ENCODE data around the gene HOXB7. TPM values are rescaled to one million over a fixed set of nuclear protein-coding genes. Genes with fewer than 3 reads are reported as not detected.

The HOXB7 gene
- total RNA-seq, 1 donor from 2014 or later: 15.0 TPM

GRCh38 chr17:48609759-48610281 is 997 bp downstream of the HOXB7 start:
- Histone ChIP-seq H3K27ac (peak overlapping the region; percentile 77 to 92), H3K9me3 (no peaks in the 10 kb centered on the region), H3K36me3 (no peaks in the 10 kb centered on the region), H3K27me3 (peaks cover 10% of the 10 kb centered on the region), H3K4me1 (peaks cover 8 to 20% of the 10 kb centered on the region in 2 donors), H3K4me3 (peak overlapping the region; percentile 69 to 86)
- intact Hi-C loops (cut with DNase I): loop anchor here (5.0 kb wide), 1 partner anchor 583 kb away; no protein-coding TSS in a partner anchor
- TF ChIP-seq CTCF (IDR thresholded peaks at IDR 0.05): no peak
- no peak for DNase-seq (ENCODE audit: low spot score in 2 of 2)

DNA sequence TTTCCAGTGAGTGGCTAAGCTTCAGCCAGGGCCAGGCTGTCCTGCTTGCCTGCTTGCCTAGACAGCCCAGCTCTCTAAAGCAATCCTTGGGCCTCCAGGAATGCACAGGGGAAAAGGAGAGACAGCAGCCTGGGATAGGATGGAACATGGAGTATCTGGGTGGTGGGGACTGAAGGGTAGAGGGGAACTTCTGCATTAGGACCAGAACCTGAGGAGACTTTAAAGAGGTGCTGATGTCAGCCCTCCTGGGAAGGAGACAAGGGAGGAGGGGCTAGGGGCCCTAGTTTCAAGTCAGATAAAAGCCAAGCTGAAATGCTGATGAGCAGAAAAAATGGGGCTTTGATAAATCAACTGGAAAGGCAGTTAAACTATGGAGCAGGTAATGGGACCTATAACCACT is 1.8 kb downstream of the HOXB7 start:
- DNase-seq (ENCODE audit: low spot score in 2 of 2): no peak
- H3K36me3 ChIP-seq: no peaks in the 10 kb centered on the region
- H3K27me3 ChIP-seq: peaks cover 7% of the 10 kb centered on the region
- H3K27ac ChIP-seq: peak overlapping the region in 1 of 2 donors; percentile 92
- intact Hi-C loops (cut with DNase I): no loop called here
- TF ChIP-seq CTCF (IDR thresholded peaks at IDR 0.05): no peak
- no peak overlapping the region for H3K4me3 ChIP-seq
- H3K4me1 ChIP-seq: peaks cover 8 to 20% of the 10 kb centered on the region in 2 donors
- H3K9me3 ChIP-seq: no peaks in the 10 kb centered on the region

GRCh38 chr17:48608494-48608834 is 2.4 kb downstream of the HOXB7 start:
- H3K9me3 ChIP-seq: no peaks in the 10 kb centered on the region
- no peaks in the 10 kb centered on the region for H3K36me3 ChIP-seq
- no peak overlapping the region for H3K27ac ChIP-seq
- no peak for TF ChIP-seq CTCF (IDR thresholded peaks at IDR 0.05)
- intact Hi-C loops (cut with DNase I): no loop called here
- H3K4me1 ChIP-seq: peaks cover 8 to 20% of the 10 kb centered on the region in 2 donors
- H3K4me3 ChIP-seq: no peak overlapping the region
- H3K27me3 ChIP-seq: peaks cover under 1% of the 10 kb centered on the region
- no peak for DNase-seq (ENCODE audit: low spot score in 2 of 2)

GRCh38 chr17:48606892-48607614 is 3.8 kb downstream of the HOXB7 start:
- H3K27me3 ChIP-seq: no peaks in the 10 kb centered on the region
- intact Hi-C loops (cut with DNase I): no loop called here

More at GRCh38 chr17:48606892-48607614, 3.8 kb downstream of the HOXB7 start:
- H3K27ac ChIP-seq: no peak overlapping the region
- H3K36me3 ChIP-seq: no peaks in the 10 kb centered on the region
- H3K4me1 ChIP-seq: peaks cover 6 to 21% of the 10 kb centered on the region in 2 donors
- DNase-seq (ENCODE audit: low spot score in 2 of 2): no peak
- no peak overlapping the region for H3K4me3 ChIP-seq
- TF ChIP-seq CTCF (IDR thresholded peaks at IDR 0.05): no peak
- no peaks in the 10 kb centered on the region for H3K9me3 ChIP-seq

Measured in ascending aorta (tissue), 2 donors.